ENCODE results near the gene PRMT9.

GRCh38 chr4:147640331-147640730 lies 43.6 kb downstream of the PRMT9 start:
- TF ChIP-seq CTCF (conservative IDR thresholded peaks at IDR 0.05; ENCODE audit: low read depth, low read length) (no peak), POLR2A (IDR thresholded peaks at IDR 0.05; ENCODE audit: low read depth, low read length) (no peak), NFE2L2 (IDR thresholded peaks at IDR 0.05; ENCODE audit: low read depth, low read length) (no peak), MAFK (IDR thresholded peaks at IDR 0.05; ENCODE audit: low read depth, low read length) (no peak), MAZ (IDR thresholded peaks at IDR 0.05; ENCODE audit: borderline replicate concordance, low read depth, low read length) (no peak), RCOR1 (IDR thresholded peaks at IDR 0.05; ENCODE audit: insufficient replicate concordance, low read length) (no peak), SMC3 (IDR thresholded peaks at IDR 0.05; ENCODE audit: low read depth, low read length) (no peak), CEBPB (IDR thresholded peaks at IDR 0.05; ENCODE audit: low read depth, low read length) (no peak), BHLHE40 (IDR thresholded peaks at IDR 0.05; ENCODE audit: low read depth, low read length) (no peak), USF2 (IDR thresholded peaks at IDR 0.05; ENCODE audit: low read depth, low read length) (no peak), RAD21 (IDR thresholded peaks at IDR 0.05; ENCODE audit: low read length) (no peak), RFX5 (IDR thresholded peaks at IDR 0.05; ENCODE audit: low read depth, low read length) (no peak), FOS (IDR thresholded peaks at IDR 0.05; ENCODE audit: low read depth, low read length) (no peak)

All from IMR-90 (cell line).